Activated CD4-positive, alpha-beta T cell treated with anti-CD3 and anti-CD28 coated beads for 1 hour (primary cell): Measurements from ENCODE around the gene C1QTNF6.
A peak's percentile ranks its signal among the peaks of the same experiment; 100 is the strongest.
"Not testable (repeated sequence)": the region's sequence is repeated elsewhere in the genome, so short reads cannot be mapped to it uniquely, and the experiment has no call there.

Source experiments
- DNase-seq: peaks from one replicate; pipeline ENCODE4 v3.0.0-alpha.2; 2020

Gene C1QTNF6

GRCh38 chr22:37206118-37206840, 18.2 kb upstream of the C1QTNF6 start:
- no peak for DNase-seq

GRCh38 chr22:37205046-37205445, 17.0 kb upstream of the C1QTNF6 start:
- no peak for DNase-seq

- no peak for DNase-seq
Measured at GRCh38 chr22:37204045-37204655, 16.1 kb upstream of the C1QTNF6 start.

GRCh38 chr22:37203354-37204044, 15.5 kb upstream of the C1QTNF6 start:
- no peak for DNase-seq

- DNase-seq, result no peak
Measured at GRCh38 chr22:37202716-37203115, 14.7 kb upstream of the C1QTNF6 start.

GRCh38 chr22:37202001-37202555, 14.0 kb upstream of the C1QTNF6 start:
- no peak for DNase-seq

GRCh38 chr22:37201443-37201820, 13.4 kb upstream of the C1QTNF6 start:
- DNase-seq, result not testable (repeated sequence)

- no peak for DNase-seq
Measured at GRCh38 chr22:37199760-37200108, 11.7 kb upstream of the C1QTNF6 start.

GRCh38 chr22:37199103-37199759, 11.2 kb upstream of the C1QTNF6 start:
- peak; percentile 98 for DNase-seq

GRCh38 chr22:37198258-37199102, 10.4 kb upstream of the C1QTNF6 start:
- DNase-seq, result peak; percentile 84

- DNase-seq, result no peak
Measured at GRCh38 chr22:37197451-37198257, 9.6 kb upstream of the C1QTNF6 start.

- no peak for DNase-seq
Measured at GRCh38 chr22:37196539-37197450, 8.7 kb upstream of the C1QTNF6 start.

GRCh38 chr22:37195921-37196320, 7.9 kb upstream of the C1QTNF6 start:
- DNase-seq, result no peak

- DNase-seq, result no peak
Measured at GRCh38 chr22:37194750-37195149, 6.7 kb upstream of the C1QTNF6 start.

- no peak for DNase-seq
Measured at GRCh38 chr22:37193629-37194191, 5.7 kb upstream of the C1QTNF6 start.

GRCh38 chr22:37192741-37193140, 4.7 kb upstream of the C1QTNF6 start:
- no peak for DNase-seq

- no peak for DNase-seq
Measured at GRCh38 chr22:37192204-37192603, 4.2 kb upstream of the C1QTNF6 start.

- DNase-seq, result no peak
Measured at GRCh38 chr22:37190262-37190780, 2.3 kb upstream of the C1QTNF6 start.

- no peak for DNase-seq
Measured at GRCh38 chr22:37188901-37189466, 937 bp upstream of the C1QTNF6 start.

- no peak for DNase-seq
Measured at GRCh38 chr22:37187552-37187890, 526 bp downstream of the C1QTNF6 start.
